OCI-LY7 (cell line): Measurements from ENCODE around the gene AMELY. TPM values are rescaled to one million over a fixed set of nuclear protein-coding genes. Genes with fewer than 3 reads are reported as not detected.

Experiments
- BruUV-seq: library from RNA; stranded (reverse); fragments of 400-500 nt; replicated peaks from 2 replicates; lab custom pipeline; 2021; lab: Mats Ljungman, UMichigan
- CTCF ChIA-PET: fragments of 300-600 bp; sonication (Branson Sonifier 250); formaldehyde crosslinking; loops from one replicate; lab custom pipeline; 2022; ENCODE audit warnings: antibody characterized with exemption; ENCODE audit not compliant: unreplicated experiment; lab: Charles Lee
- POLR2A ChIA-PET: fragments of 300-600 bp; sonication (Branson Sonifier 250); formaldehyde crosslinking; loops from one replicate; lab custom pipeline; 2022; ENCODE audit warnings: antibody characterized with exemption; lab: Charles Lee
- DNase-seq: peaks from one replicate; pipeline ENCODE4 v3.0.0-alpha.2; 2015; ENCODE audit warnings: low spot score
- H2AFZ ChIP-seq: fragments of 200-600 bp; sonication (generic), shearing (Covaris generic); 2 replicates; pipeline ENCODE4 v1.6.1; 2014; ENCODE audit warnings: mild to moderate bottlenecking, antibody characterized with exemption, low read length, moderate library complexity
- H3K27ac ChIP-seq: fragments of 200-600 bp; sonication (generic); 2 replicates; pipeline ENCODE4 v1.5.1; 2014; ENCODE audit warnings: mixed run types, low read depth, mild to moderate bottlenecking, moderate library complexity, low read length, inconsistent platforms; ENCODE audit not compliant: poor library complexity, severe bottlenecking
- H3K36me3 ChIP-seq: fragments of 200-600 bp; sonication (generic); 2 replicates; pipeline ENCODE4 v1.6.1; 2014; ENCODE audit warnings: mild to moderate bottlenecking, antibody characterized with exemption, low read length, moderate library complexity, mixed read lengths; ENCODE audit not compliant: insufficient read depth
- H3K4me1 ChIP-seq: fragments of 200-600 bp; sonication (generic); 2 replicates; pipeline ENCODE4 v1.5.1; 2014; ENCODE audit warnings: mild to moderate bottlenecking, low read length; ENCODE audit not compliant: insufficient read depth, poor library complexity, severe bottlenecking
- H3K4me2 ChIP-seq: fragments of 200-600 bp; sonication (generic); 2 replicates; pipeline ENCODE4 v1.6.1; 2014; ENCODE audit warnings: mild to moderate bottlenecking, low read length
- H3K4me3 ChIP-seq: fragments of 200-600 bp; sonication (generic); 2 replicates; pipeline ENCODE4 v1.5.1; 2014; ENCODE audit warnings: mild to moderate bottlenecking, low read depth, low read length; ENCODE audit not compliant: poor library complexity, severe bottlenecking
- H3K79me2 ChIP-seq: fragments of 200-600 bp; sonication (generic); 2 replicates; pipeline ENCODE4 v1.6.1; 2016; ENCODE audit warnings: low read depth, mild to moderate bottlenecking, low read length, moderate library complexity, mixed read lengths; ENCODE audit not compliant: insufficient read depth
- H3K9me2 ChIP-seq: fragments of 200-600 bp; sonication (generic); 2 replicates; pipeline ENCODE4 v1.6.1; 2016; ENCODE audit warnings: mild to moderate bottlenecking, low read length, mixed read lengths; ENCODE audit not compliant: insufficient read depth
- H3K9me3 ChIP-seq: fragments of 200-600 bp; sonication (generic); 2 replicates; pipeline ENCODE4 v1.6.1; 2014; ENCODE audit warnings: mild to moderate bottlenecking, mixed run types, low read length, mixed read lengths
- H4K20me1 ChIP-seq: fragments of 200-600 bp; sonication (generic); 2 replicates; pipeline ENCODE4 v1.6.1; 2014; ENCODE audit warnings: mild to moderate bottlenecking, antibody characterized with exemption, low read length, moderate library complexity, mixed read lengths; ENCODE audit not compliant: insufficient read depth
- EZH2phosphoT487 ChIP-seq: fragments of 200-600 bp; sonication (generic); IDR thresholded peaks from 2 replicates; pipeline ENCODE4 v1.6.1; 2018; ENCODE audit warnings: low read depth, borderline replicate concordance, mild to moderate bottlenecking, mixed run types, antibody characterized with exemption, low read length, moderate library complexity, mixed read lengths
- intact Hi-C: fragments of 100-400 bp; cut with micrococcal nuclease; formaldehyde crosslinking; loops from one replicate; pipeline ENCODE4 v1.10.0; 2022; ENCODE audit not compliant: unreplicated experiment
- total RNA-seq, 2 experiments: library from RNA; depleted of rRNA in 1 of 2; stranded (reverse); fragments of >200 nt in 1 of 2; shearing (Covaris generic) in 1 of 2; gene quantifications; 2 replicates each; pipeline ENCODE4 v1.2.3, GENCODE V29; 2014 to 2022
- TF ChIP-seq, protein P1 (sequence below): fragments of 200-600 bp; sonication (generic); conservative IDR thresholded peaks from 2 replicates; pipeline ENCODE4 v1.5.1; 2014; ENCODE audit warnings: mild to moderate bottlenecking, antibody characterized with exemption, low read length, moderate library complexity, mixed read lengths

Gene AMELY
- total RNA-seq, 2 experiments from 2014 or later: not detected

DNA sequence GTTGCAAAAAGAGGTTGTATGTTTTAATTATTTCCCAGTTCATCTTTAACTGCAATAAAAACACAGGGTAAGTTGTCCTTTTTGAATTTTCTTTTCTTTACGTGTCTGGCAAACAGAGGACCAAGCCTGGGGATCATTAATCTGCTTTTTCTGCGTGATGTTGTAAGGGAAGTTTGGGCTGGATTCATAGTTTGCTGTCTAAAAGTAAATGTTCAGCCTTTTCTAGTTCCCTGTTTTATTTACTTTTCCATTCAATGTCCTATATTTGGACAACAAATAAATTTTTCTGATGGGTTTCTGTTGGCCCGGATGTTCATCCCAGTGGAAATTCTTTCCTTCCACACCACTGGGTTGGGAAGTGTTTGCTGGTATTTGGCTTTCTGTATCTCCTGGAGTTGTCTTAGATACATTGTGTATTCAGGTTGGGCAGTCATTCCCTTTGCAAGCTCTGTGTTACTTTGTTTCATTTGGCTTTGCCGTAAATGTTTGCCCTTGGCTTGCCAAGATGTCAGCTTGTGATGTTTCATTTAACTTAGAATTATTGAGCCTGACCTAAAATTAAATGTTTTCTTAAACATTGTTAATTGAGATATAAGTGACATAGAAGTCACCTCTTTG lies 20.3 kb upstream of the AMELY start:
- no peak overlapping the region for H3K4me3 ChIP-seq

DNA sequence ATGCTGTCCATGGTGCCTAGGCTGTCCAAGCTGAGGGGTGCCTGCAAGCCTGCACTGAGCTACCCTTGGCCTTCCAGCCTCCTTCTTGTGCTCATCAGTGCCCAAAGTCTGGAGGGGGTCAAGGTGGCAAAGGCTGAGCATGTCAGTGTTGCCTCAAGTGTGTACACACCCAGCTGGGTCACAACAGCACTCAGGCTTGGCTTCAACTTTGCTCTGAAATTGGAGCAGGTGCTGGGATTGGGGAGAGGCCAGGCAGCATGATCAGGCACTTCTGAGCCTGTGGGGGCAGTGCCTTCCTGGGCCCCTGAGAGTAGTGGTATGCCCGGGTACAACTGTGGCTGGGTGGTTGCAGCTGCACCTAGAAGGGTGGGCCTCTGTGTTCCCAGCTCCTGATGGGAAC lies 17.7 kb upstream of the AMELY start:
- POLR2A ChIA-PET: interaction anchor here (0.8 to 2.0 kb wide), 3 partner anchors 13 to 20 kb away, joined by 3 to 12 read pairs (median 5); partner anchors contain the start of gene TBL1Y

More for the DNA sequence above, 20.3 kb upstream of the AMELY start:
- no peak overlapping the region for H3K27ac ChIP-seq
- intact Hi-C loops: no loop called here
- H3K9me3 ChIP-seq: no peaks in the 10 kb centered on the region
- BruUV-seq: no TSS peak
- H2AFZ ChIP-seq: no peak overlapping the region
- no peaks in the 10 kb centered on the region for H4K20me1 ChIP-seq
- no peaks in the 10 kb centered on the region; the same call in 1 of the 2 replicates for H3K36me3 ChIP-seq
- H3K4me1 ChIP-seq: peaks cover 7% of the 10 kb centered on the region
- no peak for DNase-seq
- no peaks in the 10 kb centered on the region for H3K79me2 ChIP-seq
- ChIA-PET CTCF (no interaction called here), POLR2A (interaction anchor here (1.9 kb wide), 1 partner anchor 23 kb away, joined by 7 read pairs; no protein-coding TSS in a partner anchor)
- TF ChIP-seq, protein P1, sequence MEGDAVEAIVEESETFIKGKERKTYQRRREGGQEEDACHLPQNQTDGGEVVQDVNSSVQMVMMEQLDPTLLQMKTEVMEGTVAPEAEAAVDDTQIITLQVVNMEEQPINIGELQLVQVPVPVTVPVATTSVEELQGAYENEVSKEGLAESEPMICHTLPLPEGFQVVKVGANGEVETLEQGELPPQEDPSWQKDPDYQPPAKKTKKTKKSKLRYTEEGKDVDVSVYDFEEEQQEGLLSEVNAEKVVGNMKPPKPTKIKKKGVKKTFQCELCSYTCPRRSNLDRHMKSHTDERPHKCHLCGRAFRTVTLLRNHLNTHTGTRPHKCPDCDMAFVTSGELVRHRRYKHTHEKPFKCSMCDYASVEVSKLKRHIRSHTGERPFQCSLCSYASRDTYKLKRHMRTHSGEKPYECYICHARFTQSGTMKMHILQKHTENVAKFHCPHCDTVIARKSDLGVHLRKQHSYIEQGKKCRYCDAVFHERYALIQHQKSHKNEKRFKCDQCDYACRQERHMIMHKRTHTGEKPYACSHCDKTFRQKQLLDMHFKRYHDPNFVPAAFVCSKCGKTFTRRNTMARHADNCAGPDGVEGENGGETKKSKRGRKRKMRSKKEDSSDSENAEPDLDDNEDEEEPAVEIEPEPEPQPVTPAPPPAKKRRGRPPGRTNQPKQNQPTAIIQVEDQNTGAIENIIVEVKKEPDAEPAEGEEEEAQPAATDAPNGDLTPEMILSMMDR: no peak
- no peak for TF ChIP-seq EZH2phosphoT487
- H3K4me2 ChIP-seq: no peak overlapping the region
- H3K9me2 ChIP-seq: no peaks in the 10 kb centered on the region

More for the DNA sequence above, 17.7 kb upstream of the AMELY start:
- CTCF ChIA-PET: no interaction called here
- Histone ChIP-seq H3K27ac (peak overlapping the region; percentile 56), H3K4me2 (no peak overlapping the region), H3K9me3 (no peaks in the 10 kb centered on the region), H3K4me3 (no peak overlapping the region), H3K4me1 (peaks cover 7% of the 10 kb centered on the region), H4K20me1 (no peaks in the 10 kb centered on the region), H3K9me2 (no peaks in the 10 kb centered on the region), H3K79me2 (no peaks in the 10 kb centered on the region), H2AFZ (no peak overlapping the region), H3K36me3 (no peaks in the 10 kb centered on the region; the same call in 1 of the 2 replicates)
- TF ChIP-seq EZH2phosphoT487: no peak
- TF ChIP-seq, protein P1: no peak
- DNase-seq: peak; percentile 1
- BruUV-seq: no TSS peak
- intact Hi-C loops: loop anchor here (1.0 kb wide), 2 partner anchors 8 to 19 kb away; partner anchors contain the start of gene TBL1Y
